RCC 7860 (cell line): ENCODE data around the gene PAXX.
A peak's percentile ranks its signal among the peaks of the same experiment; 100 is the strongest.

ENCODE experiments used
- DNase-seq: peaks from one replicate; pipeline ENCODE4 v3.0.0-alpha.2; 2015; ENCODE audit warnings: low spot score
- FAIRE-seq: peaks from 2 replicates; lab custom pipeline; 2012; peaks lifted over from hg19 to GRCh38; lab: Jason Lieb, UNC

Gene PAXX

GRCh38 chr9:136991993-136992818 lies at the start of gene PAXX:
PAXX (plus strand) TSS chr9:136992422; CDS start chr9:136992444, 22 bp downstream.
- no peak for FAIRE-seq

GRCh38 chr9:136942881-136943230 lies 49.4 kb upstream of the PAXX start:
- FAIRE-seq (no peak), DNase-seq (no peak)

More at GRCh38 chr9:136991993-136992818, at the start of gene PAXX:
- DNase-seq = peak; percentile 86

GRCh38 chr9:136943291-136944211 lies 48.7 kb upstream of the PAXX start:
- DNase-seq = peak; percentile 23
- FAIRE-seq = no peak

- FAIRE-seq (no peak), DNase-seq (no peak)
Measured at GRCh38 chr9:136944212-136944518, 48.1 kb upstream of the PAXX start.

GRCh38 chr9:136944519-136945332 lies 47.5 kb upstream of the PAXX start, which contains the start of the genes C8G and FBXW5:
C8G (plus strand) TSS chr9:136945243; CDS start chr9:136945321, 78 bp downstream.
FBXW5 (minus strand) TSS chr9:136944738; CDS start chr9:136944083, 655 bp downstream.
- FAIRE-seq = no peak
- DNase-seq = peak; percentile 90

- FAIRE-seq (no peak), DNase-seq (no peak)
Measured at GRCh38 chr9:136945333-136946227, 46.6 kb upstream of the PAXX start.

- FAIRE-seq = no peak
Measured at GRCh38 chr9:136946228-136947027, 45.8 kb upstream of the PAXX start.

GRCh38 chr9:136947028-136947891 lies 45.0 kb upstream of the PAXX start:
- DNase-seq = no peak
- no peak for FAIRE-seq

More at GRCh38 chr9:136946228-136947027, 45.8 kb upstream of the PAXX start:
- no peak for DNase-seq

GRCh38 chr9:136947955-136948510 lies 44.2 kb upstream of the PAXX start:
- no peak for FAIRE-seq
- no peak for DNase-seq

- no peak for FAIRE-seq
- no peak for DNase-seq
Measured at GRCh38 chr9:136949239-136949816, 42.9 kb upstream of the PAXX start.

GRCh38 chr9:136949817-136950655 lies 42.2 kb upstream of the PAXX start:
- peak; percentile 85 for DNase-seq
- no peak for FAIRE-seq

- DNase-seq = no peak
- no peak for FAIRE-seq
Measured at GRCh38 chr9:136950656-136951276, 41.5 kb upstream of the PAXX start.

GRCh38 chr9:136951541-136952320 lies 40.5 kb upstream of the PAXX start, which contains the start of gene LCN12:
LCN12 (plus strand) TSS chr9:136952273; CDS start chr9:136952328, 55 bp downstream.
- FAIRE-seq = no peak

GRCh38 chr9:136952321-136952850 lies 39.8 kb upstream of the PAXX start:
- no peak for FAIRE-seq
- DNase-seq = no peak

More at GRCh38 chr9:136951541-136952320, 40.5 kb upstream of the PAXX start, which contains the start of gene LCN12:
- no peak for DNase-seq
